ENCODE data around the gene ITPRID1.

Gene ITPRID1

DNA sequence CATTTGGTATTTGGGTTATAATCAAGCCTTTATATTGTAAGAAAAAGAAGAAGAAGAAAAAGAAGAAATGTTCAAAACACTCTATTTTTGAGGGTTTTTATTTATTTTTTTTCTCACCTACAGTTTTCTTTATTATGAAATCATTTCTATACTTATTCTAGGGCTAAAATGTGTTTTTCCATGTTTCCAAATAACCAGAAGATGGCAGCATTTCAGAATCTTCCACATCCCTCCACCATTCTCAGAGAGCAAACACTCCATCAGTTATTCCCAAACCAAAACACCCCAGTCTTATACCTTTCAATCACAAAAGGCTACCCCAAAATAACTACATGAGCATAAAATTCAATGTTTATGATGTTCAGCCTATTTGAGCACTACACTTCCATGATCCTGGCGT is 134.4 kb downstream of the ITPRID1 start:
- TF ChIP-seq, protein P1, sequence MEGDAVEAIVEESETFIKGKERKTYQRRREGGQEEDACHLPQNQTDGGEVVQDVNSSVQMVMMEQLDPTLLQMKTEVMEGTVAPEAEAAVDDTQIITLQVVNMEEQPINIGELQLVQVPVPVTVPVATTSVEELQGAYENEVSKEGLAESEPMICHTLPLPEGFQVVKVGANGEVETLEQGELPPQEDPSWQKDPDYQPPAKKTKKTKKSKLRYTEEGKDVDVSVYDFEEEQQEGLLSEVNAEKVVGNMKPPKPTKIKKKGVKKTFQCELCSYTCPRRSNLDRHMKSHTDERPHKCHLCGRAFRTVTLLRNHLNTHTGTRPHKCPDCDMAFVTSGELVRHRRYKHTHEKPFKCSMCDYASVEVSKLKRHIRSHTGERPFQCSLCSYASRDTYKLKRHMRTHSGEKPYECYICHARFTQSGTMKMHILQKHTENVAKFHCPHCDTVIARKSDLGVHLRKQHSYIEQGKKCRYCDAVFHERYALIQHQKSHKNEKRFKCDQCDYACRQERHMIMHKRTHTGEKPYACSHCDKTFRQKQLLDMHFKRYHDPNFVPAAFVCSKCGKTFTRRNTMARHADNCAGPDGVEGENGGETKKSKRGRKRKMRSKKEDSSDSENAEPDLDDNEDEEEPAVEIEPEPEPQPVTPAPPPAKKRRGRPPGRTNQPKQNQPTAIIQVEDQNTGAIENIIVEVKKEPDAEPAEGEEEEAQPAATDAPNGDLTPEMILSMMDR (IDR thresholded peaks at IDR 0.05): no peak
- no peak for DNase-seq (ENCODE audit: low spot score)
- H3K27ac ChIP-seq: no peak overlapping the region
- H3K4me3 ChIP-seq: no peak overlapping the region

DNA sequence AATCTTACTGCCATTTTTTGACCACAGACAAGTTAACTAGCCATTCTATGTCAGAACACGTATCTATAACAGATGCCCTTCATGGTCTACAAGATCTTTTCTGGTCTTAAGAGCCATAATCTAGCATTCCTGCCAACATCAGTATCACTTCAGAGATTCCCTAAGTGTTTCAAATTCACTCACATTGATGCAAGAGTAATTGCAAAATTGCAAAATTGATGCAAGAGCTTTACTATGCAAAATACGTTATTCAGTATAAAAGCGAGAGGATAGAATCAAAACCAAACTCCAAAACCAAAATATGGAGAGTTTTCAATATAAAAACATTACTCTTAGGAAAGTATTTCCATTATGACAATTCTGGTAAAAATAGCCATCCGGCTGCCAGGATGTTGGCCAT is 135.0 kb downstream of the ITPRID1 start:
- no peak overlapping the region for H3K4me3 ChIP-seq
- TF ChIP-seq, protein P1 (IDR thresholded peaks at IDR 0.05): no peak
- DNase-seq (ENCODE audit: low spot score): no peak

DNA sequence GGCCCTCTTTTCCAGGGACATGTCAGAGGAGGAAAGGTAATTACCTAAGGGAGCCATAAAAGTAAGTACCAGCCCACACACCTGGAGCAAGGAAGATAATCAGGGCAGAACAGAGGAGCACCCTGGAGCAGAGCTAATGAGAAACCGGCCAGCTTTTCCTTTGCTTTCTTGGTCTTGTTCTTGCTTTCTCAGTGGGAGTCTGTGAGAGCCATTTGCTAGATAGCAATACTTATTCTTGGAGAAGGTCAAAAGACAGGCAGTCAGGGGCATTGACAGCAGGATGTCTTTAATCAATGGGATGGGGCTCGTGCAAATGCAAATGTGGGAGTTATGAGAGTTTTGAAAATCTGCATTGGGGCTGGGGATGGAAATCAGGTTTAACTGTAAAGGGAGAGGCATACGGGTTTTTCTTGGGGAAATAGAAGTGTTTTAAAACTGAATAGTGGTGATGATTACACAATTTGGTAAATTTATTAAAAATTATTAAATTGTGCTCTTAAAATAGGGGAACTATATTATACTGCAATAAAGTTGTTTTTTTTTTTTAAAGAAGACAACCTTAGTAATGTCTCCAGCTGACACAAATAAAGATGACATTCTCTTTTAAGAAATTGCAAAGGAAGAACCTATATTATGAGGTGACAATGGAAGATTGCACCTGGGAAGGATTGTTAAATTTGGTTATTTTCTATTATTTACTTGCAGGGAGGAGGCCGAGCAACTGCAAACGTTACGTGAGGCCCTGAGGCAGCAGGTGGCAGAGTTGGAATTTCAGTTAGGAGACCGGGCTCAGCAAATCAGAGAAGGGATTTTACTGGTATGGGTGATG is 137.6 kb downstream of the ITPRID1 start:
- Histone ChIP-seq H3K27ac (no peak overlapping the region), H3K4me3 (no peak overlapping the region)
- TF ChIP-seq, protein P1 (IDR thresholded peaks at IDR 0.05): no peak
- no peak for DNase-seq (ENCODE audit: low spot score)

More for the DNA sequence above, 135.0 kb downstream of the ITPRID1 start:
- no peak overlapping the region for H3K27ac ChIP-seq

DNA sequence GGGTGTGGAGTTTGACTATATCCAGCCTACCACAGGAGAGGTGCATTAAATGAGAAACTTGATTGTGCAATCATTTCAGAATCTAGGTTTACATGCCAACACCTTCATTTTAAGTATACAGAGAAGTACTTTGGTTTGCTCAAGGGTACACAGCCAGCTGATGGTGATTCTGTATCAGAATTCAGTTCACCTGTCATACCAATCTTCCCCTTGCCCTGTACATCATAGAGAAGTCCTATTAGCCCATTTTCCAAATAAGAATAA is 138.1 kb downstream of the ITPRID1 start:
- DNase-seq (ENCODE audit: low spot score): no peak
- H3K4me3 ChIP-seq: no peak overlapping the region

DNA sequence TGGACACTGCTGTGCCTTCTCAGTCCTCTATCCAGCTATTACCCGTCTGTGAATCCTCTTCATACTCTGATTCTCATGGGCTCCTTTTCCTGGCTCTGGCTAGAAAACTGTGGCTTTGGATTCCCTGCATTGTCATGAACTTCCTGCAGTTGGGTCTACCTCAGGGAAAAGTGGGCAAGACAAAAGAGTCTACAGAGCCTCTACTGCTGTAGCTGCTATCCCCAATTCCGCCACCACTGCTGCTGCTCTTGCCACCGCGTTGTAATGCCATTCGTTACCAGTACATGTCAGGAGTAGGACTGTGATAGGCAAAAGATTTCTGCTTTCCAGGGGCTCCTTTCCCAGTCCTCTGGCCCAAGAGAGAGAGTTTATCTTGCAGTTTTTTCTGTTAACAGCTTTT is 149.2 kb downstream of the ITPRID1 start:
- H3K27ac ChIP-seq: no peak overlapping the region
- TF ChIP-seq, protein P1 (IDR thresholded peaks at IDR 0.05): no peak
- H3K4me3 ChIP-seq: no peak overlapping the region
- DNase-seq (ENCODE audit: low spot score): no peak

More for the DNA sequence above, 138.1 kb downstream of the ITPRID1 start:
- TF ChIP-seq, protein P1 (IDR thresholded peaks at IDR 0.05): no peak
- no peak overlapping the region for H3K27ac ChIP-seq

DNA sequence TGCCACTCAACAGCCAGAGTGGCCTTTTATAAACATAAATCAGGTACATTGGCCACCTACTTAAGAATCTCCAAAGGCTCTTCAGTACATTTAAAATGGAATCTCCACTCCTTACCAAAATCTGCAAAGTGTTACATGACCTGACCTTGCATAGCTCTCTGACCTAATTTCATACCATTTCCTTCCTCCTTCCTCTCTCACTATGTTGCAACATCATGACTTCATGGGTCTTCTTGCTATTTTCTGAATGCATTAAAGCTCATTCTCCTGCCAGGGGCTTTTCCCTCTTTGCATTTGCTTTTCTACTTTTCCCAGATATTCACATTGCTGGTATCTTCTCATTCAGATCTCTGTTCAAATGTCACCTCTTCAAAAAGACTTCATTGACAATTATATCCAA is 151.0 kb downstream of the ITPRID1 start:
- Histone ChIP-seq H3K27ac (no peak overlapping the region), H3K4me3 (no peak overlapping the region)
- no peak for DNase-seq (ENCODE audit: low spot score)
- TF ChIP-seq, protein P1 (IDR thresholded peaks at IDR 0.05): no peak

DNA sequence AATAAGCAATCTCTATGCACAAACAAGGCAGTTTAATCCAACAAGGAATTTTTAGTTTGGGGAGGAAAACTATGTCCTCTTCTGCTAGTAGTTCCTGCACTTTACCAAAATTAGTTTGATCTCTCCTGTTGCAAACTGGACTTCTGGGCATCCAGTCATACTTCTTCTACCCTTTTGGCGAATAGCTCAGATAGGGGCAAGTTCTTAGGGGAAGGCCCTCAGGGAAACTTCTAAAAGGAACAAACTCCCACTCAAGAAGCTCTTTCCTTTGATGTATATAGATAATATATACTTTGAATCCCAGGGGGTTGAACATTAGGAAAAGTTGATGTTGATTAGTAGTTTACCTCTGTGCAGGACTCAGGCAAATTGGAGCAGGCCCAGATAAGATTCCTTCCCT is 151.7 kb downstream of the ITPRID1 start:
- TF ChIP-seq, protein P1 (IDR thresholded peaks at IDR 0.05): no peak
- DNase-seq (ENCODE audit: low spot score): no peak

More for the DNA sequence above, 151.7 kb downstream of the ITPRID1 start:
- Histone ChIP-seq H3K4me3 (no peak overlapping the region), H3K27ac (no peak overlapping the region)

All from coronary artery (tissue), 2 donors.